GM21447 (cell line): ENCODE data around the gene PCSK1.
A peak's percentile ranks its signal among the peaks of the same experiment; 100 is the strongest.
"Not testable (repeated sequence)": the region's sequence is repeated elsewhere in the genome, so short reads cannot be mapped to it uniquely, and the experiment has no call there.

ENCODE experiments used
- ATAC-seq: cut with Tn5 transposase; IDR thresholded peaks from one replicate; pipeline ENCODE4 v1.9.1; 2021; ENCODE audit not compliant: unreplicated experiment

The PCSK1 gene

DNA sequence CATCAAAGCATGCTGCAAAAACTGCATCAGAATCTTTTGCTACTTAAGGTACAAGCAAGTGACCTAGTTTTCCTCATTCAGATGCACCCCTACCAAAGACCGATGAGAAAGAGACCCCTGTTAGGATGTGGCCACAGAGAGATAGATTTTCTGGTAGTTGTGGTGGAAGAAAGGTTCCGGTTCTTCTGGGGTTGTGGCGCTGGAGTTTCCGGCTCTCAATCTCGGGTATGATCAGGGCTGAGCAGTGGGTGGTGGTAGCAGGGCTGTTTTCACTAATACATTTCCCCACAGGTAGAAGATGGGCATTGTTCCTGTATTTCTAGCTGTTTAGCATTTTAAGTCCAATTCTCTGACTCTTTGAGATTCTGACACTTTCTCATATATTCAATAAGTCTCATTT is 58.4 kb downstream of the PCSK1 start:
- ATAC-seq: no peak

DNA sequence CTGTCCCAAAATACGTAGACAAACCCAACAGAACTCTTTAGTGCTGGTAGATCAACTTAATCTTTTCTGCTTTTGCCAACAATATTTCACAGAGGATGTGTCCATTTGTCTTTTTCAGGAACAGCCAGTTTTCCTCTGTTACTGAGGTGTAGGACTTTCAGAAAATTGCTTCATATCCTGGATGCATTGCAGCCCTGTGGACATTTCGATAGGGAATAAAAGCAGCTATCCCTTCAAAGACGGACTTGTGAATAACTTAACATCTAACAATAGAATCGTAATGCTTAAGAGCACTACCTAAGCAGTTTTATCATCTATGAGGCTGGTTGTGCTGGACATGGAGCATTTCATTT is 59.7 kb downstream of the PCSK1 start:
- ATAC-seq: no peak

DNA sequence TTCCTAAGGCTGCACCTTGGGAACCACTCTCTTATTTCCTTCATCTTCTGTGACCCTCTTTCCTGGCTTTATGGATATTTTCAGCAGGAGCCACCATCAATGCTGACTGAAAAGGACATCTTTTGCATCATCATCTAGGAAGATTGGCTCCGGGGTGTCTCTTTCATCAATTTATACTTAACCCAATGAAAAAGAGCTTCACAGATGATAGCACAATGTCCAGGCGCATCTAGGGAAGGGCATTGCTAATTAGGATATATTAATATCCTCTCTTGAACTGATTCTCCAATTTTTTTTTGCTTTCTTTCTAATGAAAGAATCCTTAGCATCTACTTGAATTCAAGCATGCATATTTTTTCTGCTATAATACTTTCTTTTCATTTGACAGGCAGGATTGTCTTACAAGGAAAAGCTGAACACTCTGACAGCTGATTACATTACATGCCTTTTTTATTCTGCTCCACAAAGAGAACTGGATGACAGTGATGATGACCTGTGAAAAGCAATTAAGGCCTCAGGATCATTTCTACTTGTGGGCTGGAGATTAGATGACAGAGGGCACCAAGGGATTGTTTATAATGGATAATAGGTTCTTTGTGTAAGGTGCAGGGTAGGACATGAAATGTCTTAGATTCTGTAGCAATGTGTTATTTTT is 60.2 kb downstream of the PCSK1 start:
- ATAC-seq: no peak

DNA sequence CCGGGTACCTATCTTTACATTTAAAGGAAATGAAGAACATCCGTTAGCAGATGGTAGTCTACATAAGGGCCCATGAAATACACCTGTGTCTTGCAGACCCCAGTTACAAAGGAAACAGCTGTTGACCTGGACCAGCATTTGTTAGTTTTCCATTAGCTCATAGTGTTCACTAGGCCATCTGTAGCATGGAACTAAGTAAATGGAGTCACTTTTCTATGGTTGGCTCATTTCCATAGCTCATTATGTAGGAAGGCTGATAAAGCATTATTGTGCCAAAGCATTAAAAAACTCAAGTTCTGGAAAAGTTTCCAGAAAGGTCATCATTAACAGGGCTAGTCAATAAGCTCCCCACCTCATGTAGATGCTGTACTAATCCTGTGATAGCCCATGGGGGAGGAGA is 62.1 kb downstream of the PCSK1 start:
- ATAC-seq: no peak

DNA sequence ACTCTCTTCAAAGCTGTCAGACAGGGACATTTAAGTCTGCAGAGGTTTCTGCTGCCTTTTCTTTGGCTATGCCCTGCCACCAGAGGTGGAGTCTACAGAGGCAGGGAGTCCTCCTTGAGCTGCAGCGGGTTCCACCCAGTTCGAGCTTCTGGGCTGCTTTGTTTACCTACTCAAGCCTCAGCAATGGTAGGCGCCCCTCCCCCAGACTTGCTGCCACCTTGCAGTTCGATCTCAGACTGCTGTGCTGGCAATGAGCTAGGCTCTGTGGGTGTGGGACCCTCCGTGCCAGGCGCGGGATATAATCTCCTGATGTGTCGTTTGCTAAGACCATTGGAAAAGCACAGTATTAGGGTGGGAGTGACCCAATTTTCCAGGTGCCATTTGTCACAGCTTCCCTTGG is 65.7 kb downstream of the PCSK1 start:
- ATAC-seq: not testable (repeated sequence)

DNA sequence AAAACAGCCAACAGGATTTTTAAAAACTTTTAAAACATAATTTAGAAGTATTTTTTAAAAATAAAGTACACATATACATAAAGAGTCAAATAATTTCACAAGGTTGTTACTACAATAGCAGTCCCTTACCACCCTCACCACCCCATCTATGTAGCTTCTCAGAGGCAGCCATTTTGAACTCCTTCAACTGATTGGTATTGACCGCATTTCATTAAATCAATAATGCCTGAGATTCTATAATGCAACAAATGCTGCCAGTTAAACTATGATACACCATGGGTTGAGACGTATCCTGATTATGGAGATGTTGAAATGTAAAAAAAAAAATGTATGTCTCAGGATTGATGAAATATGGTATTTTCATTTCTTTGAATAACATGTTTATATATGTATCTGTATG is 78.8 kb downstream of the PCSK1 start:
- ATAC-seq: no peak

DNA sequence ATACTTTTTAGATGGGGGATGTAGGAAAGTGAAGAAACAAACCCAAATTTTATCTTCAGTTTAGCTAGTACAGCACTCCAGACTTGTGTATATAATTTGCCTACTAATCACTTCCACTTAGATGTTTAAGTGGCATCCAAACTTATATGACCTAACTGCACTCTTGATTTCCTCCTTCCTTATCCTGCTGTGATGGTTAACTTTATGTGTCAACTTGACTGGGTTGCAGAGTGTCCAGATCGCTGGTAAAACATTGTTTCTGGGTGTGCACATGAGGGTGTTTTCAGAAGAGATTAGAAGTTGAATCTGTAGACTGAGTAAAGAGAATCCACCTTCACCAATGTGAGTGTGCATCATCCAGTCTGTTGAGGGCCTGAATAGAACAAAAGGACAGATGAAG is 79.8 kb downstream of the PCSK1 start:
- no peak for ATAC-seq

DNA sequence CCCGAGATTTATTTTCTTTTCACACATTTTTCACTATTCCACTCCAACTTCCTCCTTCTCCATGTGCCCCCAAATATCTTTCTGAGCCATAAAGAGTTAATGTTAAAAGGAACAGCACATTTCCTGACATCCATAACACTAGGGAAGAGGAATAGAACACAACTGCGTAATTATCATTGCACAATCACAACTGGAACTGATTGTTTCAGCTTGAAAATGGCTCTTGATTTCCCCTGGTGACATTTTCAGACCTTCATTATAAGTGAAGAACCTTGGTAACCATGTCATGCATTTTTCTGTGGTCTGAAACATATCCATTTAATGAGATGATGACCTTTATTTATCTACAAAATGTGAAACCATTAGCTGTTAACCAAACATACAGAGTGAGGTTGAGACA is 82.4 kb downstream of the PCSK1 start:
- no peak for ATAC-seq

DNA sequence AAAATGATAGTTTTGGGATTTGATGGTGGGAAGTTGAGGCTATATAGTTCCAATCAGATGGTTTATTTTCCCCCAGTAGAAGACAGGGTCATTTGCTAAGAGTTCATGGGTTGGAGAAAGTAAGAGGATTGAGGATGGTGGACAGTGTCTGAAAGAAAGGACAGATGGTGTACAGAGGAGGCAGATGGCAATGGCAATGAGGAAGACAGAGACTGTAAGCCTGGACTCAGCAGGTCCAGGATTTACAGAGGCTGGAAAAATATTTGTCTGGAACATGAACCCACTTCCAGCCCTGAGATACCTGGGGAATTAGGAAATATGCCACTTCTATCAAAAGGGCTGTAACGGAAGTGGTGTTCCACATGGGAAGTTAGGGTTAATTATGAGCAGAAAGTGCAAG is 84.5 kb downstream of the PCSK1 start:
- ATAC-seq: no peak

DNA sequence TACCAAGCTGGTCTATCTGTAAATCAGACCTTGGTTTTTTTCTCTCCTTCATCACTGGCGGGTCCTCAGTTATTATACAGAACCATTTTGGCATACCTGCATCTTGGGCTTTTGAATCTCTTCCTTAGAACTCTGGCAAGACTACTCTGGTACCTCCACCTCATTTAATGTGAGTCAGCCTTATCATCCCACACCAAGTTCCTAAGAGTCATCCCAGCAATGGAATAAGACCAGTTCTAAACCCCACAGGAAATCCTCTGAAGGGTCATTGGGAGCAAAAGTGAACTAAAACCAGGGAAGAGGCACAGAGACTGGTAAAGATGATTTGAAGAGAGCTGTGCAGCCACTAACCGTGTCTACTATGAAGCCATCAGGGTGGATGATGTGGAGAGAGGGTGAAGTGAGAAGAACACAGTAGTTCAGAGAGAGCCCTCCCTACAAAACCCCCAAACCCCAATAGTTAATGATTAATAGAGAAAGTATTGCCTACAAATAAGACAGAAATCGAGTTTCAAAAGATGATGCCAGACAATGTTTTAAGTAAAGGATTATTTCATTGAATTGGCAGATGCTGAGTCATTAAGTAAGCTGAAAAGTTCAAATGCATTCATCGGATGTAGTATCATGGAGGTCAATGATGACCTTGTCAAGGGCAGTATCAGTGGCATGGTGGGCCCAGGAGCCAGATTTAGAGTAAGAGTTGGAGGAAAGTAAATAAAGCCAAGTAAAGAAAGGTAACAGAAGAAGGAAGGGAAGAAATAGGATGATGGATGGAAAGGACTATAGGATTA is 85.4 kb downstream of the PCSK1 start:
- no peak for ATAC-seq

DNA sequence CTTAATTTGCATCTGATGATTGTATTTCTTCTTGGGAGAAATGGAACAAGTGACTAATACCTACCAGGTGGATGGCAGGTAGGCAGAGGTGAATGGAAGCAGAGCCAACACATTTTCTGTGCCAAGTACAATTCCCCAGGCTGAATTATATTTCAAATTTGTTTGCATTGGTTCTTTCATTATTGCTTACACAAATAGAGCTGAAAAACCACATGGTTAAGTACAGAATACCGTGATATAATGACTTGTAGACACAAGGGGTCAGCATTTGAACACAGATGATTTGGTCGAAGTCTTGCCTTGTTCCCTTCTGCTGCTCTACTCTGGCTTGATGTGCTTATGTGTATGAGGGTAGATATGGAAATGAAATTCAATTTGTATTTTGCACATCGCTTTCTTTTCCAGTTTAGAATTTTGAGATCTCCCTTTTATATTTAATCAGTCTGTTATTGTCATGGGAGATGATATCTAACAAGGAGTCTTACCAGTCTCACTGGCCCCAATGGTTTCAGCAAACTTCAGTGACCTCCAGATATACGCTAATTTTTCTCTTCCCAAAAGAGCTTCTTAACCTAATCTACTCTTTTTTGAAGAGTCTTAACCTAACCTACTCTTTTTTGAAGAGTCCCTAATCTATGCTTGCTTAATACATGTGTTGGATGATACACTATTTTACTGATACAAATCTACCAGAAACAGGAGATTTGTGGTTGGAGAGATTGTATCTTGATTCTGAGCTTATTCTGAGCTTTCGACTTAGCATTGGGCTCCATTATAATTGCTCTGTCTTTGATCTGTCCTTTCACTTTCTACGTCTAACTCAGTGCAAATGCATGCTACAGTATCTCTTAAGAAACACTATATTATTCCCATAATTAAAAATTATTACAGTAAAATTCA is 88.1 kb downstream of the PCSK1 start:
- peak; percentile 88 for ATAC-seq

DNA sequence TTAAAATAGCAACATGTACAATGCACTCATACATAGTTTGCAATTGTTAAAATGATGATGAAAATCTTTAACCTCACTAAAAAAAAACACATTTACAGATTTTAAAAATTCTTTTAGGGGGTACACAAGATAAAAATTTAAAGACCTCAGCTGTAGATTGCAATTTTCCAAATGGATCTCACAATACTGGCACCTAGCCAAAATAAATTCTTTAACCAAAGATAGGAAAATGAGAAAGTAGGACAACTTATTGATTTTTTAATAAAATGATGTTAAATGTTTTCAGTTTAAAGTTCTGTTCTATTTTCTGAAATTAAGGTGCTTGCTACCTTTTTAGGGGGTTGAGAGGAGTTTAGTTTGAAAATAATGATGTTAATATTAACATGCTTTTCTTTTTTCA is 90.0 kb downstream of the PCSK1 start:
- no peak for ATAC-seq

DNA sequence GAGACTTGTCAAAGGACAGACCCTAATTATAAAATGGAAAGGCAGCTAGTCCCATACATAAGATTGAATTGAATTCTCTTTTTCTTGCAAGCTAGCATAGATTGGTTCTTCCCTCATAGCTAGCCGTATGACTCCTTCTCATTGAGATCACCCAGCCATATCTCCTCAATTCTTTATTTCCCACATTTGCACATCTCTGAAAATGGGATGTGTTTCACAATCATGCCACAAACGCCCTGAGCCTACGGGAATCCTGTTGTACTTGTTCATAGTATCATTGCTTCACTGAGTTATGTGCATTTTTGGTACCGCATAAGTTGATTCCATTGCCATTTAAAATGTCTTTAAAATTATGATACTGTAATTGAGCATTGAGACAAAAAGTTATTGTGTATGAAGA is 90.5 kb downstream of the PCSK1 start:
- ATAC-seq: no peak
